Activated CD4-positive, alpha-beta T cell treated with anti-CD3 and anti-CD28 coated beads for 1 hour (primary cell): ENCODE results near the gene SHC2.
"Not testable (repeated sequence)": the region's sequence is repeated elsewhere in the genome, so short reads cannot be mapped to it uniquely, and the experiment has no call there.

Source experiments
- DNase-seq: peaks from one replicate; pipeline ENCODE4 v3.0.0-alpha.2; 2020

SHC2 gene

GRCh38 chr19:468587-469256, 7.9 kb upstream of the SHC2 start:
- DNase-seq: no peak

GRCh38 chr19:467554-467953, 6.7 kb upstream of the SHC2 start:
- no peak for DNase-seq

- DNase-seq: no peak
Observed at GRCh38 chr19:465056-465816, 4.4 kb upstream of the SHC2 start.

GRCh38 chr19:464208-464545, 3.3 kb upstream of the SHC2 start:
- no peak for DNase-seq

GRCh38 chr19:463483-464207, 2.8 kb upstream of the SHC2 start:
- no peak for DNase-seq

- DNase-seq: no peak
Observed at GRCh38 chr19:461721-462551, 1.1 kb upstream of the SHC2 start.

- DNase-seq: no peak
Observed at GRCh38 chr19:459724-460511, 915 bp downstream of the SHC2 start.

- DNase-seq: no peak
Observed at GRCh38 chr19:458091-459042, 2.5 kb downstream of the SHC2 start.

- DNase-seq: no peak
Observed at GRCh38 chr19:457636-458035, 3.2 kb downstream of the SHC2 start.

- DNase-seq: no peak
Observed at GRCh38 chr19:456547-457110, 4.2 kb downstream of the SHC2 start.

GRCh38 chr19:455851-456546, 4.8 kb downstream of the SHC2 start:
- no peak for DNase-seq

- DNase-seq: no peak
Observed at GRCh38 chr19:455031-455705, 5.7 kb downstream of the SHC2 start.

GRCh38 chr19:453606-454005, 7.2 kb downstream of the SHC2 start:
- DNase-seq: no peak

GRCh38 chr19:452829-453228, 8.0 kb downstream of the SHC2 start:
- DNase-seq: no peak

GRCh38 chr19:450912-451481, 9.8 kb downstream of the SHC2 start:
- not testable (repeated sequence) for DNase-seq

GRCh38 chr19:449916-450315, 10.9 kb downstream of the SHC2 start:
- DNase-seq: no peak

- no peak for DNase-seq
Observed at GRCh38 chr19:447816-448560, 12.8 kb downstream of the SHC2 start.

- DNase-seq: no peak
Observed at GRCh38 chr19:447064-447426, 13.8 kb downstream of the SHC2 start.
